Lung (tissue), 12 donors: ENCODE measurements around the gene MYH6. TPM values are rescaled to one million over a fixed set of nuclear protein-coding genes. Genes with fewer than 3 reads are reported as not detected.

Source experiments
- ATAC-seq: fragments of 200-7000 bp; cut with Tn5 transposase; one replicate; pipeline ENCODE4 v1.9.1; 2020; ENCODE audit warnings: moderate number of reproducible peaks; ENCODE audit not compliant: insufficient read depth, low FRiP score
- DNase-seq, 3 donors: peaks; one replicate each; pipeline ENCODE4 v3.0.0-alpha.2; 2013 to 2017
- H3K27ac ChIP-seq, 2 donors: one replicate each; pipeline ENCODE4 v1.5.1; 2013; ENCODE audit warnings: mild to moderate bottlenecking in 2 of 2, moderate library complexity in 2 of 2, control low read depth in 1 of 2, inconsistent platforms in 1 of 2, low read depth in 1 of 2, low read length in 1 of 2
- H3K27me3 ChIP-seq, 3 donors: one replicate each; pipeline ENCODE4 v1.5.1; 2013; ENCODE audit warnings: low read length in 2 of 3; ENCODE audit not compliant: control insufficient read depth in 3 of 3, insufficient read depth in 3 of 3
- H3K36me3 ChIP-seq, 4 donors: one replicate each; pipeline ENCODE4 v1.5.1; 2013; ENCODE audit warnings: low read length in 4 of 4, mild to moderate bottlenecking in 1 of 4, moderate library complexity in 1 of 4; ENCODE audit not compliant: control insufficient read depth in 4 of 4, insufficient read depth in 4 of 4
- H3K4me1 ChIP-seq, 5 donors: one replicate each; pipeline ENCODE4 v1.5.1; 2013; ENCODE audit warnings: low read length in 5 of 5, mild to moderate bottlenecking in 2 of 5, moderate library complexity in 1 of 5; ENCODE audit not compliant: control insufficient read depth in 5 of 5, insufficient read depth in 5 of 5
- H3K4me3 ChIP-seq: one replicate; pipeline ENCODE4 v1.5.1; 2013; ENCODE audit warnings: mild to moderate bottlenecking, control low read depth, moderate library complexity
- H3K9ac ChIP-seq, 2 donors: one replicate each; pipeline ENCODE4 v1.5.1; 2013; ENCODE audit warnings: low read length in 2 of 2, control low read depth in 1 of 2; ENCODE audit not compliant: insufficient read depth in 1 of 2
- H3K9me3 ChIP-seq, 4 donors: one replicate each; pipeline ENCODE4 v1.5.1; 2013; ENCODE audit warnings: low read length in 3 of 4, mild to moderate bottlenecking in 1 of 4, moderate library complexity in 1 of 4; ENCODE audit not compliant: control insufficient read depth in 4 of 4, insufficient read depth in 3 of 4
- CTCF ChIP-seq: IDR thresholded peaks from 2 replicates; pipeline ENCODE4 v1.5.1; 2012; ENCODE audit warnings: mild to moderate bottlenecking; ENCODE audit errors: control extremely low read depth, extremely low read depth
- WGBS, 2 donors: extraction: QIAGEN DNeasy Blood & Tissue Kit; methylation state at CpG; one replicate each; pipeline ENCODE4 v1.1.7; 2013; 5-methylcytosine and 5-hydroxymethylcytosine counted together
- polyA plus RNA-seq, 2 donors: library from polyadenylated mRNA; stranded (reverse); fragments of 200-250 nt; gene quantifications; one replicate each; pipeline ENCODE4 v1.2.1, GENCODE V29; 2013
- total RNA-seq, 2 donors: library from RNA; depleted of rRNA in 1 of 2; stranded (reverse); fragments of >200 nt in 1 of 2; gene quantifications; one replicate each; pipeline ENCODE4 v1.2.1, GENCODE V29; 2014 to 2021
- donor health status: control.
- donor health status: control.
- donor health status: Bipolar disorder and iron deficiency.
- donor health status: healthy.
- donor health status: DM: yes; HTN: yes; CAD: no.

Gene MYH6
- total and polyA plus RNA-seq, 4 donors: 0.25 to 7.1 (median 0.28) TPM; not detected in 1

- TF ChIP-seq CTCF: no peak
- WGBS, 2 donors: 74 to 81% methylated on average over 5 of the region's 5 CpGs
Observed at GRCh38 chr14:23353433-23353780, 54.7 kb downstream of the MYH6 start.

GRCh38 chr14:23352506-23353432 is 55.3 kb downstream of the MYH6 start, which contains the start of gene SLC22A17:
Gene SLC22A17 (minus strand): TSS chr14:23352887.
- Histone ChIP-seq H3K9ac (peak within 1 kb of the TSS in 1 of 2 donors; percentile 78), H3K9me3 (no peaks in the 10 kb centered on the region), H3K4me3 (peak within 1 kb of the TSS; percentile 64), H3K27ac (no peak within 1 kb of the TSS), H3K4me1 (peaks cover 0 to 10% (median 6%) of the 10 kb centered on the region in 5 donors), H3K36me3 (peaks cover 0 to 13% (median 2%) of the 10 kb centered on the region in 4 donors), H3K27me3 (no peaks in the 10 kb centered on the region)
- ATAC-seq: peak; percentile 74
- DNase-seq: peak; percentile 93 to 96 (median 96)
- WGBS, 2 donors: 1 to 3% methylated on average over 36 to 42 of the region's 42 CpGs
- no peak for TF ChIP-seq CTCF

More at GRCh38 chr14:23353433-23353780, 54.7 kb downstream of the MYH6 start:
- Histone ChIP-seq H3K9me3 (no peaks in the 10 kb centered on the region), H3K27ac (no peak overlapping the region), H3K36me3 (peaks cover 0 to 13% (median under 1%) of the 10 kb centered on the region in 4 donors), H3K4me1 (peaks cover 0 to 10% (median 6%) of the 10 kb centered on the region in 5 donors), H3K4me3 (no peak overlapping the region), H3K27me3 (no peaks in the 10 kb centered on the region), H3K9ac (no peak overlapping the region)
- ATAC-seq (no peak), DNase-seq (no peak)

GRCh38 chr14:23351681-23352505 is 56.2 kb downstream of the MYH6 start:
- Histone ChIP-seq H3K27me3 (no peaks in the 10 kb centered on the region), H3K4me1 (peaks cover 0 to 10% (median 6%) of the 10 kb centered on the region in 5 donors), H3K9me3 (no peaks in the 10 kb centered on the region), H3K4me3 (peak overlapping the region; percentile 64), H3K36me3 (peaks cover 0 to 13% (median under 1%) of the 10 kb centered on the region in 4 donors), H3K27ac (no peak overlapping the region), H3K9ac (no peak overlapping the region)
- DNase-seq (no peak), ATAC-seq (no peak)
- 13 to 15% methylated on average over 55 to 61 of the region's 61 CpGs for WGBS, 2 donors
- TF ChIP-seq CTCF: no peak
